NCI-H82 treated with DMSO at 0.1 percent for 48 hours (cell line): ENCODE data around the gene PARP16.
"Not testable (repeated sequence)": the region's sequence is repeated elsewhere in the genome, so short reads cannot be mapped to it uniquely, and the experiment has no call there.

ENCODE experiments used
- DNase-seq: peaks from one replicate; lab custom pipeline; 2025; ENCODE audit not compliant: unreplicated experiment; lab: John Stamatoyannopoulos, UW

Gene PARP16

GRCh38 chr15:65245096-65245856 is 41.4 kb downstream of the PARP16 start:
- no peak for DNase-seq

GRCh38 chr15:65244638-65245037 is 42.0 kb downstream of the PARP16 start:
- DNase-seq, result no peak

GRCh38 chr15:65236443-65236842 is 50.2 kb downstream of the PARP16 start:
- not testable (repeated sequence) for DNase-seq

GRCh38 chr15:65233696-65234095 is 53.0 kb downstream of the PARP16 start:
- DNase-seq, result no peak

GRCh38 chr15:65232520-65232919 is 54.2 kb downstream of the PARP16 start:
- no peak for DNase-seq

- DNase-seq, result no peak
Observed at GRCh38 chr15:65231306-65231705, 55.4 kb downstream of the PARP16 start.

GRCh38 chr15:65226901-65227300 is 59.8 kb downstream of the PARP16 start:
- not testable (repeated sequence) for DNase-seq

GRCh38 chr15:65226221-65226620 is 60.5 kb downstream of the PARP16 start:
- no peak for DNase-seq

- DNase-seq, result no peak
Observed at GRCh38 chr15:65223996-65224395, 62.7 kb downstream of the PARP16 start.

GRCh38 chr15:65222891-65223290 is 63.8 kb downstream of the PARP16 start:
- DNase-seq, result no peak

GRCh38 chr15:65221697-65222096 is 65.0 kb downstream of the PARP16 start:
- DNase-seq, result no peak

- DNase-seq, result no peak
Observed at GRCh38 chr15:65219137-65219536, 67.5 kb downstream of the PARP16 start.

- no peak for DNase-seq
Observed at GRCh38 chr15:65217526-65218482, 68.9 kb downstream of the PARP16 start.

- no peak for DNase-seq
Observed at GRCh38 chr15:65215496-65215895, 71.2 kb downstream of the PARP16 start.

- no peak for DNase-seq
Observed at GRCh38 chr15:65214010-65214409, 72.7 kb downstream of the PARP16 start.

- no peak for DNase-seq
Observed at GRCh38 chr15:65213241-65213640, 73.4 kb downstream of the PARP16 start.

GRCh38 chr15:65212097-65212496 is 74.6 kb downstream of the PARP16 start:
- DNase-seq, result no peak

GRCh38 chr15:65211482-65211982 is 75.2 kb downstream of the PARP16 start:
- peak; percentile 33 for DNase-seq

- DNase-seq, result no peak
Observed at GRCh38 chr15:65210770-65211481, 75.8 kb downstream of the PARP16 start, which contains the start of gene CILP. CILP (minus strand) TSS chr15:65211473; CDS start chr15:65209755, 1,718 bp downstream.

GRCh38 chr15:65209701-65210643 is 76.7 kb downstream of the PARP16 start:
- DNase-seq, result no peak
